Measurements from ENCODE around the gene ACVR1. TPM values are rescaled to one million over a fixed set of nuclear protein-coding genes. Genes with fewer than 3 reads are reported as not detected.

Gene ACVR1
- total RNA-seq, 1 experiment from 2014 or later: 11.1 TPM

DNA sequence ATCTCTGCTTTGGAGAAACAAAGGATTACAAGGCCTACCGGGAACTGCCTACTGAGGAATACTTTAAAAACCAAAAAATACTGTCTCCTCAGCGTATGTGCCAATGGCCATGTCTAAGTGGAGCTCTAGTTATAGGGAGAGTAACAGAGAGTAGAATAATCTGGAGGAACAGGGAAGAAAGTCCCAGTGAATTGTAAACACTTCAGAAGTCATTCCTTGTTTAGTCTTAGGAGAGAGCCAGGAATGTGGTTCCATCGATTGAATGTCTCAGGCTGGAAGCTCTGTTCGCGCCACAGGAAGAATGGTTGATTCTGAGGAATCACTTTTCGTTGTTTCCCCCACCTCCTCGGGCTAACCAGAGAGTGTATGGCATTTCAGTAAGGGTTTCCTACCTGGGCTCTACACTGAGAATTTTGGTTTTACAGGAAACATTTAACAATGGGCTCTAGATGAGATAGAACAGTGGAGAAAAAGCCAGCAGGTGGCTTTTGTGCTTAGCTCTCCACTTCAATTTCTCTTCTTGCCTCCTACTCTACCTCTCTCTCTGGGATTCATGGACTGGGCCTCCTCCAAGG is 88.7 kb downstream of the ACVR1 start:
- H3K4me3 ChIP-seq (ENCODE audit: low read depth, low read length): no peak overlapping the region
- TF ChIP-seq, protein P1, sequence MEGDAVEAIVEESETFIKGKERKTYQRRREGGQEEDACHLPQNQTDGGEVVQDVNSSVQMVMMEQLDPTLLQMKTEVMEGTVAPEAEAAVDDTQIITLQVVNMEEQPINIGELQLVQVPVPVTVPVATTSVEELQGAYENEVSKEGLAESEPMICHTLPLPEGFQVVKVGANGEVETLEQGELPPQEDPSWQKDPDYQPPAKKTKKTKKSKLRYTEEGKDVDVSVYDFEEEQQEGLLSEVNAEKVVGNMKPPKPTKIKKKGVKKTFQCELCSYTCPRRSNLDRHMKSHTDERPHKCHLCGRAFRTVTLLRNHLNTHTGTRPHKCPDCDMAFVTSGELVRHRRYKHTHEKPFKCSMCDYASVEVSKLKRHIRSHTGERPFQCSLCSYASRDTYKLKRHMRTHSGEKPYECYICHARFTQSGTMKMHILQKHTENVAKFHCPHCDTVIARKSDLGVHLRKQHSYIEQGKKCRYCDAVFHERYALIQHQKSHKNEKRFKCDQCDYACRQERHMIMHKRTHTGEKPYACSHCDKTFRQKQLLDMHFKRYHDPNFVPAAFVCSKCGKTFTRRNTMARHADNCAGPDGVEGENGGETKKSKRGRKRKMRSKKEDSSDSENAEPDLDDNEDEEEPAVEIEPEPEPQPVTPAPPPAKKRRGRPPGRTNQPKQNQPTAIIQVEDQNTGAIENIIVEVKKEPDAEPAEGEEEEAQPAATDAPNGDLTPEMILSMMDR (IDR thresholded peaks at IDR 0.05; ENCODE audit: insufficient read depth in 1 of 2, low read depth in 1 of 2, low read length in 1 of 2, severe bottlenecking in 1 of 2, unreplicated experiment in 1 of 2): no peak

DNA sequence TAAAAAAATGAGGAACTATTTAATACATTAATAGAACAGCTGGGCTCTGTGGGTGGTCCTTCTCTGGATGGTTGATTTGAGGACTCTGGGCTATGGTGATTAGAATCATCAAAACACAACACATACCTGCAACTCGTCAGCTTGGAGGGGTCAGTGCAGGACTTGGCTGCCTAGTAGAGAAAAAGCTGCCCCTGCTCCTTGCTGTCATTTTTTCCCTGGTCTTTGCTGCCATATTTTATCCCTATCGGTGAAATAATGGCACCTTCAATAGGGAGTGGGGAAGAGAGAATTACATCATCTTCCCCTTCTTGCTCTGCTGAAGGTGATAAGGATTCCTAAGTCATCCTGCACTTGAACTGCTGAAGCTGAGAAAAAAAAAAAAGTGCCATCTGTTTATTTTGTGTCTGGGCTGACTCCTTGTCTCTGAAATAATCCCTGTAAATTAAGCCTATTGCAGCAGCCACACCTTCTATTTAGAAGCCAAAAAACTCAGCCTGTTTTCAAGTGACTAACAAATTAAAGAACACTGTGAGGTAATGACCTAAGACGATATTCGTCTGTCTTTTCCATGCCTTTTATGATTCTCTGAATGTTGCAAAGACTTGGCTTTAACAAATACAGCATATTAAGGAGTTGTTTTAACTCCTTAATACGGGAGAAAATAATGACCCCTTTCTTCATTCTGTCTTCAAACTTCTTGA is 89.3 kb downstream of the ACVR1 start:
- H3K4me1 Mint-ChIP-seq (ENCODE audit: low read depth, unreplicated experiment): peaks cover 6% of the 10 kb centered on the region
- no peak for DNase-seq
- POLR2A ChIA-PET: no interaction called here
- H3K9me3 Mint-ChIP-seq (ENCODE audit: unreplicated experiment): no peaks in the 10 kb centered on the region
- no peak overlapping the region for H3K27ac Mint-ChIP-seq (ENCODE audit: unreplicated experiment)
- H3K36me3 ChIP-seq (ENCODE audit: control insufficient read depth, insufficient read depth, low read length): no peaks in the 10 kb centered on the region
- H3K27me3 Mint-ChIP-seq (ENCODE audit: insufficient read depth, unreplicated experiment): no peaks in the 10 kb centered on the region
- TF ChIP-seq, protein P1 (IDR thresholded peaks at IDR 0.05; ENCODE audit: insufficient read depth in 1 of 2, low read depth in 1 of 2, low read length in 1 of 2, severe bottlenecking in 1 of 2, unreplicated experiment in 1 of 2): no peak
- BruUV-seq (replicated peaks): no TSS peak
- H3K4me1 ChIP-seq: 0 out of 2 replicates have a peak, but pooled peaks cover 6% of the 10 kb centered on the region
- intact Hi-C loops (cut with micrococcal nuclease; ENCODE audit: unreplicated experiment): no loop called here
- H3K36me3 Mint-ChIP-seq (ENCODE audit: insufficient read depth, unreplicated experiment): no peaks in the 10 kb centered on the region
- no peaks in the 10 kb centered on the region for H3K9me3 ChIP-seq
- H3K4me3 ChIP-seq (ENCODE audit: low read depth, low read length): no peak overlapping the region
- no peak overlapping the region for H3K4me3 Mint-ChIP-seq (ENCODE audit: unreplicated experiment)
- CTCF ChIA-PET: no interaction called here
- no peaks in the 10 kb centered on the region for H3K27me3 ChIP-seq (replicated peaks; ENCODE audit: control insufficient read depth, insufficient read depth, low read length)

More for the DNA sequence above, 88.7 kb downstream of the ACVR1 start:
- H3K36me3 Mint-ChIP-seq (ENCODE audit: insufficient read depth, unreplicated experiment): no peaks in the 10 kb centered on the region
- H3K27me3 ChIP-seq (replicated peaks; ENCODE audit: control insufficient read depth, insufficient read depth, low read length): no peaks in the 10 kb centered on the region
- H3K4me1 ChIP-seq: 0 out of 2 replicates have a peak, but pooled peaks cover 6% of the 10 kb centered on the region
- no peaks in the 10 kb centered on the region for H3K36me3 ChIP-seq (ENCODE audit: control insufficient read depth, insufficient read depth, low read length)
- H3K27ac Mint-ChIP-seq (ENCODE audit: unreplicated experiment): no peak overlapping the region
- no peak for DNase-seq
- no peaks in the 10 kb centered on the region for H3K9me3 ChIP-seq
- H3K4me1 Mint-ChIP-seq (ENCODE audit: low read depth, unreplicated experiment): peaks cover 6% of the 10 kb centered on the region
- no TSS peak for BruUV-seq (replicated peaks)
- H3K9me3 Mint-ChIP-seq (ENCODE audit: unreplicated experiment): no peaks in the 10 kb centered on the region
- POLR2A ChIA-PET: no interaction called here
- no peaks in the 10 kb centered on the region for H3K27me3 Mint-ChIP-seq (ENCODE audit: insufficient read depth, unreplicated experiment)
- no peak overlapping the region for H3K4me3 Mint-ChIP-seq (ENCODE audit: unreplicated experiment)
- intact Hi-C loops (cut with micrococcal nuclease; ENCODE audit: unreplicated experiment): no loop called here
- CTCF ChIA-PET: no interaction called here

DNA sequence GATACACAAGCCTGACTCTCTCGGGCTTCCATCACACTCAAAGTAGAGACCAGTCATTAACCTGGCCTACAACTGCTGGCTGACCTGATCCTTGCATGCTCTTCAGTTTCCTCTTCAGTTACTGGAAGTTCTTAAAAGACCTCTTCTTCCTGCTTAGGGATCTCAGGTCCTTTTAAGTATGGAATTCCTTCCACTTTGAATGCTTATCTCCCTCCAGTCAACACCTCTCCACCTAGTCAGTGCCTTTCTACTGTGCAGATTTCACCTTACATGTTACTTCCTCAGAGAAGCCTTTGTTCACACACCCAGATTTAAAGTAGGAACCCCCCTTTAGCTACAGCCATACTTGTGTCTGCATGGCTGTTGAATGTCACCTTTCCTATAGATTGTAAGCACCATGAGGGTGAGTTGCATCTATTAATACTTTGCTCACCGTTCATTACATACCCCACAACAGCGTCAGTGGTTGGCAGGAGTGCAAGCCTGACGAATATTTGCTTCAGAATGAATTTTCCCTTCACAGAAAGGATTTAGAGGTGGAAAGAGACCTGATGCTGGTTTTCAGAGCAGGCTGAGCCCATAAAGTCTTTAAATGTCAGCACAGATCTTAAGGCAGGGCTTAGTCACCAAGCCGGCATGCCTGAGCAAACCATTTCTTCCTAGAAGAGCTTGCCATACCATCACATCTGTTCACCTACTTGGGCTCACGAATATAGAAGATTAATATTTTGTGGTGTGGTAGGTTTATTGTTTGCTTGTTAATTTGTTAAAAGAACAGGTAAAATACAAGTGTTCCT is 90.1 kb downstream of the ACVR1 start:
- TF ChIP-seq, protein P1 (IDR thresholded peaks at IDR 0.05; ENCODE audit: insufficient read depth in 1 of 2, low read depth in 1 of 2, low read length in 1 of 2, severe bottlenecking in 1 of 2, unreplicated experiment in 1 of 2): no peak
- ChIA-PET CTCF (no interaction called here), POLR2A (no interaction called here)
- Mint-ChIP-seq H3K4me1 (ENCODE audit: low read depth, unreplicated experiment) (peaks cover 6% of the 10 kb centered on the region), H3K27me3 (ENCODE audit: insufficient read depth, unreplicated experiment) (no peaks in the 10 kb centered on the region), H3K27ac (ENCODE audit: unreplicated experiment) (no peak overlapping the region), H3K9me3 (ENCODE audit: unreplicated experiment) (no peaks in the 10 kb centered on the region), H3K36me3 (ENCODE audit: insufficient read depth, unreplicated experiment) (no peaks in the 10 kb centered on the region), H3K4me3 (ENCODE audit: unreplicated experiment) (no peak overlapping the region)
- no peak for DNase-seq
- intact Hi-C loops (cut with micrococcal nuclease; ENCODE audit: unreplicated experiment): no loop called here
- no TSS peak for BruUV-seq (replicated peaks)
- no peaks in the 10 kb centered on the region for H3K27me3 ChIP-seq (replicated peaks; ENCODE audit: control insufficient read depth, insufficient read depth, low read length)
- H3K9me3 ChIP-seq: no peaks in the 10 kb centered on the region
- H3K36me3 ChIP-seq (ENCODE audit: control insufficient read depth, insufficient read depth, low read length): no peaks in the 10 kb centered on the region
- no peak overlapping the region for H3K4me3 ChIP-seq (ENCODE audit: low read depth, low read length)
- H3K4me1 ChIP-seq: 0 out of 2 replicates have a peak, but pooled peaks cover 6% of the 10 kb centered on the region
